ENCODE results near the gene GOLGA6B.
"Not testable (repeated sequence)": the region's sequence is repeated elsewhere in the genome, so short reads cannot be mapped to it uniquely, and the experiment has no call there.

GOLGA6B gene

DNA sequence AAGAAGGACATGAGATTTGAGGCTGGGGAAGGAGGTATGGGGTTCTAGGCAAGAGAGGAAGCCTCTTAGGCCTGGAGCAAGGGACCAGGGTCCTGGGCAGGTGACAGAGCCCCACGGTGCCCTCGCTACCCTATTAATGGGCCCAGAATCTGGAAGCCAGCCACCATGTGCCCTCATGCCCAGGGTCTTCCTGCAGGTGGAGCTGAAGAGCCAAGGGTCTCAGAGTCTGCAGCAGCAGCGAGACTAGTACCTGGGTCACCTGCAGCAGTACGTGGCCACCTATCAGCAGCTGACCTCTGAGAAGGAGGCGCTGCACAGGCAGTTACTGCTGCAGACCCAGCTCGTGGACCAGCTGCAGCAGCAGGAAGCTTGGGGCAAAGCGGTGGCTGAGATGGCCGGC is 9.4 kb downstream of the GOLGA6B start:
- not testable (repeated sequence) for DNase-seq (ENCODE audit: low read depth)

DNA sequence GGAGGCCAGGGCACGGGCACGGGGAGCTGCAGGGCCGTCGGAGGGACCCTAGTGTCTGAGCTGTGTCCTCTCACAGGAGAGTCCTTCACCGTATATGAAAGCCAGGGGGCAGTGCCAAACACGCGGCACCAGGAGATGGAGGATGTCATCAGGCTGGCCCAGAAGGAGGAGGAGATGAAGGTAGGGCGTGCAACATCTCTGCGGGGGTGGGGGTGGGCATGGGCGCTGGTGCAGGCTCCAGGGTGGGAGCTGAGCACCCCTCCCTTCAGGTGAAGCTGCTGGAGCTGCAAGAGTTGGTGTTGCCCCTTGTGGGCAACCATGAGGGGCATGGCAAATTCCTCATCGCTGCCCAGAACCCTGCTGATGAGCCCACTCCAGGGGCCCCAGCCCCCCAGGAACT is 11.2 kb downstream of the GOLGA6B start:
- DNase-seq (ENCODE audit: low read depth) = not testable (repeated sequence)

- DNase-seq (ENCODE audit: low read depth) = not testable (repeated sequence)
Measured at GRCh38 chr15:72669803-72670202, 15.3 kb downstream of the GOLGA6B start.

DNA sequence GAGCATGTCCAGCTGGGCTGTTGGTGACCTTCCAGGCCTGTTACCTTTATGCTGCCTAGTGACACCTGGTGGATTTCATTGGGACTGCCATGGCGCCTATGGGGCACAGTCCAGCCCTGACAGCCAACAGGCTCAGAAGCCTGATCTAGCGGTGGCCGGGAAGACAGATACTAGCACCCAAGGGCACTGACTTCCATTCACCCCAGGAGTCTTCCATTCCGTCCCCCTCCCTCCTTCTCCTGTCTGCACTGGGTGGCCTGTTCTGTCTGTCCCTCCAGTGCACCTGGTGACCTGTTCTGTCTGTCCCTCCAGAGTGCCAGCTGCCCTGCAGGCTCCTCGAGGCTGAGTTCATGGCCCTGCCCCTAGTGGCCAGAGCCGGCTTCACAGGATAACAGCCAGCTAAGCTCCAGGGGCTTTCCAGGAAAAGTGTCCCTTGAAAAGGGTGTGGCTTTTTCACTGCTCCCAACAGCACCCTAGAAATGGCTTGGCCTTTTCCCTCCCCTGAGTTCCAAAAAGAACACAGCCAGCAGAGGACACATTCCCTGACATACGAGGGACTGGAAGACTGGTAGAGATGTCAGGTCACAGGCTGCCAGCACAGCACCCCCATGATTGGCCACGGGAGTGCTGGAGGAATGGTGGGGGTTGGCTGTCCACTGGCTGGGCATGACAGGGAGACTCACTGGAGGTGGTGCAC is 16.3 kb downstream of the GOLGA6B start:
- DNase-seq (ENCODE audit: low read depth) = peak; percentile 37

DNA sequence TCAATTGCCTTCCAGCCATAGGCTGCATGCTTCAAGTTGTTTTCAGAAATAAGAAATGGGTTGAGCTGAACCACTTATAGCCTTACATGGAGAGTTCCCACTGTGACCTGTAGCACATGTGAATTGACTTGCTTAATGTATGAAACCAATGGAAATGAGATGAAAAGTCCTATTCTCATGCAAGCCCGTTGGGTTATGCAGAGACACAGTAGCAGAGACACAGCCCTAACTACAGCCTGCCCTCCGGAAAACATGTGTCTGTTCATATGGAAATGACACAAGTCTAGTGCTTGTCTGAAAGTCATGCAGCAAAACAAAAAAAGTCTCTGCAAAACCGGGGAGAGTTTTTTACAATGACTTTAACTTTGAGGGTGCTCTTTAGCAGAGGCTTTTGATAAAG is 17.0 kb downstream of the GOLGA6B start:
- DNase-seq (ENCODE audit: low read depth) = no peak

- no peak for DNase-seq (ENCODE audit: low read depth)
Measured at GRCh38 chr15:72676838-72677237, 22.3 kb downstream of the GOLGA6B start.

- no peak for DNase-seq (ENCODE audit: low read depth)
Measured at GRCh38 chr15:72680931-72681330, 26.4 kb downstream of the GOLGA6B start.

- no peak for DNase-seq (ENCODE audit: low read depth)
Measured at GRCh38 chr15:72682772-72683171, 28.3 kb downstream of the GOLGA6B start.

DNA sequence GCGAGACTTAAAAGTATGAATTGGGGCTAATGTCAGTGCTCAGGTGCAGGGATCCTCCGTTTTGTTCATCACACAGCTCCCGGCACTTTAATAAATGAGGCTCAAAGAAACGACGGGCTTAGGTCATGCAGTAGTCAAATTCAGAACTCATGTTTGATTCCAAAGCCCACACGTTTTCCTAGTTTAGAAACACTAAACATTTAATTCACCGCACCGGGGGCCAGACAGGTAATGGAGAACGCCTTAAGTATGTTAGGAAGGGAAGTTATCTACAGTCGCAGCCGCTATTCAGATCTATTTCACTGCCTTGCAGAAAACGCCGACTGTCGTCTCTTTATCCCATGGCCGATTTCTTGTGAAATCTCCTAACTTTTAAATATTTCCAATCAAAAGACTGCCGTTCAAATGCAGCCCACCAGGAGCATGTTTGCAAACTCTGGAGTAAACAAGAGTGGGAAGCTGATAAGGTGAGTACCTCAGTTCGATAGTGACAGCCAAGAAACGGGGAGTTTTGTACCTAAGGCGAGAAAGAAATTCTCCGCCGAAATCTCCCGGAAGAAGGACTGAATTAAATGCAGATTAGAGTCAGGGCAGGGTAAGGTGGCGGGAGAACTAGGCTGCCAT is 30.9 kb downstream of the GOLGA6B start:
- no peak for DNase-seq (ENCODE audit: low read depth)

- peak; percentile 70 for DNase-seq (ENCODE audit: low read depth)
Measured at GRCh38 chr15:72685925-72686794, 31.7 kb downstream of the GOLGA6B start, which contains the start of the genes BBS4 and HIGD2B. Gene BBS4 (plus strand): TSS chr15:72686207. CDS start chr15:72686228, 21 bp downstream. Gene HIGD2B (minus strand): TSS chr15:72686182. CDS start chr15:72676374, 9,808 bp downstream.

GRCh38 chr15:72688697-72689096 is 34.2 kb downstream of the GOLGA6B start:
- DNase-seq (ENCODE audit: low read depth) = no peak

GRCh38 chr15:72690938-72691337 is 36.4 kb downstream of the GOLGA6B start:
- DNase-seq (ENCODE audit: low read depth) = no peak

DNA sequence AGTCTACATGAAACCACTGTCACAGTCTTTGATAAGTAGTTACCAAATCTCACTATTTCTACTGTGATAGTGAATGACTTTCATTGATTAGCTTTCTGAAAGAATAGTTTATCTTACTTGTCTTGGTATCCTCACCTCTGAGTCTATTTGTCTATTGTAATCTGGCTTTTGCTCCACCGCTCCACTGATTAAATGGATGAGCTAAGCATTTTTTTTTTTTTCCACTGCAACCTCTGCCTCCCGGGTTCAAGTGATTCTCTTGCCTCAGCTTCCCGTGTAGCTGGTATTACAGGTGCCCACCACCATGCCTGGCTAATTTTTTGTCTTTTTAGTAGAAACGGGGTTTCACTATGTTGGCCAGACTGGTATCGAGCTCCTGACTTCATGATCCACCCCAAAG is 44.4 kb downstream of the GOLGA6B start:
- DNase-seq (ENCODE audit: low read depth) = no peak

DNA sequence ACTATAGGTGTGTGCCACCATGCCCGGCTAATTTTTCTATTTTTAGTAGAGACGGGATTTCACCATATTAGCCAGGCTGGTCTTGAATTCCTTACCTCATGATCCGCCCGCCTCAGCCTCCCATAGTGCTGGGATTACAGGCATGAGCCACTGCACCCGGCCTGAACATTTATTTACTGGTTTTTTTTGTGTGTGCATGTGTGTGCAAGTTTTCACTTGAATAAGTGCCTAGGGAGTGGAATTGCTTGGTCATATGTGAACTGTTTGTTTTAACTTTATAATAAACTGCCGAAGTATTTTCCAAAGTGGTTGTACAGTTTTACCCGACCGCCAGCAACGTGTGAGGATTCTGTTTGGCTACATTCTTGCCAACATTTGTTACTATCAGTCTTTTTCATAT is 45.6 kb downstream of the GOLGA6B start:
- no peak for DNase-seq (ENCODE audit: low read depth)

- no peak for DNase-seq (ENCODE audit: low read depth)
Measured at GRCh38 chr15:72706266-72706665, 51.8 kb downstream of the GOLGA6B start.

GRCh38 chr15:72708551-72709303 is 54.2 kb downstream of the GOLGA6B start:
- DNase-seq (ENCODE audit: low read depth) = not testable (repeated sequence)
